ENCODE results near the gene CSRP1. TPM values are rescaled to one million over a fixed set of nuclear protein-coding genes. Genes with fewer than 3 reads are reported as not detected.

CSRP1 gene
- total RNA-seq, 1 donor from 2014 or later, result 823 TPM

GRCh38 chr1:201459052-201459451 is 47.9 kb downstream of the CSRP1 start:
- Histone ChIP-seq H3K4me3 (ENCODE audit: low read depth, low read length) (no peak overlapping the region), H3K36me3 (ENCODE audit: control insufficient read depth, insufficient read depth, low read length) (no peaks in the 10 kb centered on the region), H3K27me3 (ENCODE audit: control insufficient read depth, insufficient read depth, low read length) (no peaks in the 10 kb centered on the region)
- no peak for TF ChIP-seq CTCF (IDR thresholded peaks at IDR 0.05; ENCODE audit: insufficient read depth, low read length, poor library complexity, severe bottlenecking)
- no peak for DNase-seq (ENCODE audit: low read depth)

GRCh38 chr1:201457508-201457960 is 49.4 kb downstream of the CSRP1 start:
- DNase-seq (ENCODE audit: low read depth), result no peak
- Histone ChIP-seq H3K4me3 (ENCODE audit: low read depth, low read length) (no peak overlapping the region), H3K27me3 (ENCODE audit: control insufficient read depth, insufficient read depth, low read length) (no peaks in the 10 kb centered on the region), H3K36me3 (ENCODE audit: control insufficient read depth, insufficient read depth, low read length) (no peaks in the 10 kb centered on the region)
- TF ChIP-seq CTCF (IDR thresholded peaks at IDR 0.05; ENCODE audit: insufficient read depth, low read length, poor library complexity, severe bottlenecking), result no peak

- Histone ChIP-seq H3K36me3 (ENCODE audit: control insufficient read depth, insufficient read depth, low read length) (no peaks in the 10 kb centered on the region), H3K27me3 (ENCODE audit: control insufficient read depth, insufficient read depth, low read length) (no peaks in the 10 kb centered on the region), H3K4me3 (ENCODE audit: low read depth, low read length) (no peak overlapping the region)
- TF ChIP-seq CTCF (IDR thresholded peaks at IDR 0.05; ENCODE audit: insufficient read depth, low read length, poor library complexity, severe bottlenecking), result no peak
- DNase-seq (ENCODE audit: low read depth), result peak; percentile 91
Measured at GRCh38 chr1:201456499-201457309, 50.2 kb downstream of the CSRP1 start.

- Histone ChIP-seq H3K36me3 (ENCODE audit: control insufficient read depth, insufficient read depth, low read length) (no peaks in the 10 kb centered on the region), H3K27me3 (ENCODE audit: control insufficient read depth, insufficient read depth, low read length) (no peaks in the 10 kb centered on the region), H3K4me3 (ENCODE audit: low read depth, low read length) (no peak overlapping the region)
- no peak for TF ChIP-seq CTCF (IDR thresholded peaks at IDR 0.05; ENCODE audit: insufficient read depth, low read length, poor library complexity, severe bottlenecking)
- no peak for DNase-seq (ENCODE audit: low read depth)
Measured at GRCh38 chr1:201455098-201455497, 51.8 kb downstream of the CSRP1 start.

GRCh38 chr1:201454608-201455007 is 52.3 kb downstream of the CSRP1 start:
- H3K36me3 ChIP-seq (ENCODE audit: control insufficient read depth, insufficient read depth, low read length), result no peaks in the 10 kb centered on the region
- TF ChIP-seq CTCF (IDR thresholded peaks at IDR 0.05; ENCODE audit: insufficient read depth, low read length, poor library complexity, severe bottlenecking), result no peak
- no peak for DNase-seq (ENCODE audit: low read depth)
- H3K27me3 ChIP-seq (ENCODE audit: control insufficient read depth, insufficient read depth, low read length), result no peaks in the 10 kb centered on the region
- H3K4me3 ChIP-seq (ENCODE audit: low read depth, low read length), result no peak overlapping the region

- H3K27me3 ChIP-seq (ENCODE audit: control insufficient read depth, insufficient read depth, low read length), result no peaks in the 10 kb centered on the region
- no peak overlapping the region for H3K4me3 ChIP-seq (ENCODE audit: low read depth, low read length)
- no peak for TF ChIP-seq CTCF (IDR thresholded peaks at IDR 0.05; ENCODE audit: insufficient read depth, low read length, poor library complexity, severe bottlenecking)
- no peak for DNase-seq (ENCODE audit: low read depth)
- H3K36me3 ChIP-seq (ENCODE audit: control insufficient read depth, insufficient read depth, low read length), result no peaks in the 10 kb centered on the region
Measured at GRCh38 chr1:201452866-201453265, 54.1 kb downstream of the CSRP1 start.
